Ishikawa (cell line): ENCODE results near the gene C12orf43.

Experiments
- CREB1 ChIP-seq: IDR thresholded peaks from 2 replicates; pipeline ENCODE4 v1.6.1; 2012; ENCODE audit warnings: low read depth
- EGR1 ChIP-seq: IDR thresholded peaks from 2 replicates; pipeline ENCODE4 v1.6.1; 2012
- EP300 ChIP-seq: IDR thresholded peaks from 2 replicates; pipeline ENCODE4 v1.6.1; 2012; ENCODE audit warnings: borderline replicate concordance
- FOXM1 ChIP-seq: IDR thresholded peaks from 2 replicates; pipeline ENCODE4 v1.6.1; 2012; ENCODE audit warnings: low read depth, borderline replicate concordance
- RAD21 ChIP-seq: IDR thresholded peaks from 2 replicates; pipeline ENCODE4 v1.6.1; 2012; ENCODE audit warnings: low read depth
- TAF1 ChIP-seq: IDR thresholded peaks from 2 replicates; pipeline ENCODE4 v1.6.1; 2012; ENCODE audit warnings: low read depth, mild to moderate bottlenecking
- TCF12 ChIP-seq: IDR thresholded peaks from 2 replicates; pipeline ENCODE4 v1.6.1; 2012; ENCODE audit warnings: low read depth
- YY1 ChIP-seq: IDR thresholded peaks from 2 replicates; pipeline ENCODE4 v1.6.1; 2012; ENCODE audit warnings: low read depth
- ZBTB7A ChIP-seq: IDR thresholded peaks from 2 replicates; pipeline ENCODE4 v1.6.1; 2012; ENCODE audit warnings: low read depth
- TF ChIP-seq, protein P1 (sequence below): IDR thresholded peaks from 2 replicates; pipeline ENCODE4 v1.6.1; 2012; ENCODE audit warnings: low read depth, mild to moderate bottlenecking
- TF ChIP-seq, protein P2 (sequence below): IDR thresholded peaks from 2 replicates; pipeline ENCODE4 v1.6.1; 2012
- TF ChIP-seq, protein P3 (sequence below): IDR thresholded peaks from 2 replicates; pipeline ENCODE4 v1.6.1; 2012

Gene C12orf43

DNA sequence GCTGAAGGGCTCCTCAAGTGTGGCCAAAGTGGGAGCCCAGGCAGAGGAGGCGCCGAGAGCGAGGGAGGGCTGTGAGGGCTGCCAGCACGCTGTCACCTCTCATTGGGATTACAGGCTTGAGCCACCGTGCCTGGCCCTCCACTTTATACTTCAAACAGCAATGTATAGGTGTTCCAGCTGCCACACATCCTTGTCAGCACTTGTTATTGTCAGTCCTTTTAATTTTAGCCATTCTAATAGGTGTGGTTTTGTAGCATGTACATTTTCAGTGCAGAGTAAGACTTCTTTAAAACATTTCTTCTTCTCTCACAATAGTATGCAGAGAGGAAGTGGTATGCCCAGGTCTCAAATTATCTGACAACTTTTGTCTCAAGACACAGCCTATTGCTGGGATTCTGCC, 65.5 kb downstream of the C12orf43 start:
- TF ChIP-seq EGR1, result no peak
- no peak for TF ChIP-seq FOXM1
- TF ChIP-seq, protein P1, sequence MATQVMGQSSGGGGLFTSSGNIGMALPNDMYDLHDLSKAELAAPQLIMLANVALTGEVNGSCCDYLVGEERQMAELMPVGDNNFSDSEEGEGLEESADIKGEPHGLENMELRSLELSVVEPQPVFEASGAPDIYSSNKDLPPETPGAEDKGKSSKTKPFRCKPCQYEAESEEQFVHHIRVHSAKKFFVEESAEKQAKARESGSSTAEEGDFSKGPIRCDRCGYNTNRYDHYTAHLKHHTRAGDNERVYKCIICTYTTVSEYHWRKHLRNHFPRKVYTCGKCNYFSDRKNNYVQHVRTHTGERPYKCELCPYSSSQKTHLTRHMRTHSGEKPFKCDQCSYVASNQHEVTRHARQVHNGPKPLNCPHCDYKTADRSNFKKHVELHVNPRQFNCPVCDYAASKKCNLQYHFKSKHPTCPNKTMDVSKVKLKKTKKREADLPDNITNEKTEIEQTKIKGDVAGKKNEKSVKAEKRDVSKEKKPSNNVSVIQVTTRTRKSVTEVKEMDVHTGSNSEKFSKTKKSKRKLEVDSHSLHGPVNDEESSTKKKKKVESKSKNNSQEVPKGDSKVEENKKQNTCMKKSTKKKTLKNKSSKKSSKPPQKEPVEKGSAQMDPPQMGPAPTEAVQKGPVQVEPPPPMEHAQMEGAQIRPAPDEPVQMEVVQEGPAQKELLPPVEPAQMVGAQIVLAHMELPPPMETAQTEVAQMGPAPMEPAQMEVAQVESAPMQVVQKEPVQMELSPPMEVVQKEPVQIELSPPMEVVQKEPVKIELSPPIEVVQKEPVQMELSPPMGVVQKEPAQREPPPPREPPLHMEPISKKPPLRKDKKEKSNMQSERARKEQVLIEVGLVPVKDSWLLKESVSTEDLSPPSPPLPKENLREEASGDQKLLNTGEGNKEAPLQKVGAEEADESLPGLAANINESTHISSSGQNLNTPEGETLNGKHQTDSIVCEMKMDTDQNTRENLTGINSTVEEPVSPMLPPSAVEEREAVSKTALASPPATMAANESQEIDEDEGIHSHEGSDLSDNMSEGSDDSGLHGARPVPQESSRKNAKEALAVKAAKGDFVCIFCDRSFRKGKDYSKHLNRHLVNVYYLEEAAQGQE, result no peak
- no peak for TF ChIP-seq TCF12
- TF ChIP-seq RAD21, result no peak
- no peak for TF ChIP-seq ZBTB7A
- TF ChIP-seq YY1, result no peak
- TF ChIP-seq, protein P2, sequence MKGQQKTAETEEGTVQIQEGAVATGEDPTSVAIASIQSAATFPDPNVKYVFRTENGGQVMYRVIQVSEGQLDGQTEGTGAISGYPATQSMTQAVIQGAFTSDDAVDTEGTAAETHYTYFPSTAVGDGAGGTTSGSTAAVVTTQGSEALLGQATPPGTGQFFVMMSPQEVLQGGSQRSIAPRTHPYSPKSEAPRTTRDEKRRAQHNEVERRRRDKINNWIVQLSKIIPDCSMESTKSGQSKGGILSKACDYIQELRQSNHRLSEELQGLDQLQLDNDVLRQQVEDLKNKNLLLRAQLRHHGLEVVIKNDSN, result no peak
- TF ChIP-seq CREB1, result no peak
- no peak for TF ChIP-seq EP300
- no peak for TF ChIP-seq TAF1
- TF ChIP-seq, protein P3, sequence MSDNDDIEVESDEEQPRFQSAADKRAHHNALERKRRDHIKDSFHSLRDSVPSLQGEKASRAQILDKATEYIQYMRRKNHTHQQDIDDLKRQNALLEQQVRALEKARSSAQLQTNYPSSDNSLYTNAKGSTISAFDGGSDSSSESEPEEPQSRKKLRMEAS, result no peak
